ENCODE measurements around the gene MYO16.

- no peak for TF ChIP-seq CTCF (IDR thresholded peaks at IDR 0.05)
- TF ChIP-seq ZFX (IDR thresholded peaks at IDR 0.05; ENCODE audit: borderline replicate concordance) = no peak
Measured at GRCh38 chr13:109159650-109160309, 530.4 kb downstream of the MYO16 start.
